ENCODE data around the gene HFE.
A peak's percentile ranks its signal among the peaks of the same experiment; 100 is the strongest.

HFE gene

DNA sequence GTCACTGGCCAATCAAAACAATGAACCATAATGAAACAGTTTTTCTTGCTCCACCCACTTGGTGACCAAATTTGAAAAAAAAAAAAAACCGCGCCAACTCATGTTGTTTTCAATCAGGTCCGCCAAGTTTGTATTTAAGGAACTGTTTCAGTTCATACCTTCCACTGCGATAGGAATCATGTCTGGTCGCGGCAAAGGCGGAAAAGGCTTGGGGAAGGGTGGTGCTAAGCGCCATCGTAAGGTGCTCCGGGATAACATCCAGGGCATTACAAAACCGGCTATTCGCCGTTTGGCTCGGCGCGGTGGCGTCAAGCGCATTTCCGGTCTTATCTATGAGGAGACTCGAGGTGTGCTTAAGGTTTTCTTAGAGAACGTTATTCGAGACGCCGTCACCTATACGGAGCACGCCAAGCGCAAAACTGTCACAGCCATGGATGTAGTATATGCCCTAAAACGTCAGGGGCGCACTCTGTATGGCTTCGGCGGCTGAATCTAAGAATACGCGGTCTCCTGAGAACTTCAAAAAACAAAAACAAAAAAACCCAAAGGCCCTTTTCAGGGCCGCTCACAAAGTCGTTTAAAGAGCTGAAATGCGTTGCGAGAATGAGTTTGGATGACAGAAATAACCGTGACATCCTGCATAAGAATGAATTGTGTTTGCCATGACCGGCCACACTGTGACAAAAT is 16.7 kb downstream of the HFE start (continued):
- TF ChIP-seq GFI1B (tag by site-specific recombination; IDR thresholded peaks at IDR 0.05): peak; percentile 52
- TF ChIP-seq ZNF473 (tag by site-specific recombination; IDR thresholded peaks at IDR 0.05): no peak
- no peak for TF ChIP-seq ZSCAN23 (tag by site-specific recombination; IDR thresholded peaks at IDR 0.05)
- TF ChIP-seq, protein P1, sequence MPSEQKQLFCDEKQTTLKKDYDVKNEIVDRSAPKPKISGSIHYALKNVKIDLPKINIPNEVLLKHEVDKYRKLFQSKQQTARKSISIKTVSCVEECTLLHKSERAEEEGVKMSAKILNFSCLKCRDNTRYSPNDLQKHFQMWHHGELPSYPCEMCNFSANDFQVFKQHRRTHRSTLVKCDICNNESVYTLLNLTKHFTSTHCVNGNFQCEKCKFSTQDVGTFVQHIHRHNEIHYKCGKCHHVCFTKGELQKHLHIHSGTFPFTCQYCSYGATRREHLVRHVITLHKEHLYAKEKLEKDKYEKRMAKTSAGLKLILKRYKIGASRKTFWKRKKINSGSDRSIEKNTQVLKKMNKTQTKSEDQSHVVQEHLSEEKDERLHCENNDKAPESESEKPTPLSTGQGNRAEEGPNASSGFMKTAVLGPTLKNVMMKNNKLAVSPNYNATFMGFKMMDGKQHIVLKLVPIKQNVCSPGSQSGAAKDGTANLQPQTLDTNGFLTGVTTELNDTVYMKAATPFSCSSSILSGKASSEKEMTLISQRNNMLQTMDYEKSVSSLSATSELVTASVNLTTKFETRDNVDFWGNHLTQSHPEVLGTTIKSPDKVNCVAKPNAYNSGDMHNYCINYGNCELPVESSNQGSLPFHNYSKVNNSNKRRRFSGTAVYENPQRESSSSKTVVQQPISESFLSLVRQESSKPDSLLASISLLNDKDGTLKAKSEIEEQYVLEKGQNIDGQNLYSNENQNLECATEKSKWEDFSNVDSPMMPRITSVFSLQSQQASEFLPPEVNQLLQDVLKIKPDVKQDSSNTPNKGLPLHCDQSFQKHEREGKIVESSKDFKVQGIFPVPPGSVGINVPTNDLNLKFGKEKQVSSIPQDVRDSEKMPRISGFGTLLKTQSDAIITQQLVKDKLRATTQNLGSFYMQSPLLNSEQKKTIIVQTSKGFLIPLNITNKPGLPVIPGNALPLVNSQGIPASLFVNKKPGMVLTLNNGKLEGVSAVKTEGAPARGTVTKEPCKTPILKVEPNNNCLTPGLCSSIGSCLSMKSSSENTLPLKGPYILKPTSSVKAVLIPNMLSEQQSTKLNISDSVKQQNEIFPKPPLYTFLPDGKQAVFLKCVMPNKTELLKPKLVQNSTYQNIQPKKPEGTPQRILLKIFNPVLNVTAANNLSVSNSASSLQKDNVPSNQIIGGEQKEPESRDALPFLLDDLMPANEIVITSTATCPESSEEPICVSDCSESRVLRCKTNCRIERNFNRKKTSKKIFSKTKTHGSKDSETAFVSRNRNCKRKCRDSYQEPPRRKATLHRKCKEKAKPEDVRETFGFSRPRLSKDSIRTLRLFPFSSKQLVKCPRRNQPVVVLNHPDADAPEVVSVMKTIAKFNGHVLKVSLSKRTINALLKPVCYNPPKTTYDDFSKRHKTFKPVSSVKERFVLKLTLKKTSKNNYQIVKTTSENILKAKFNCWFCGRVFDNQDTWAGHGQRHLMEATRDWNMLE (tag by site-specific recombination; conservative IDR thresholded peaks at IDR 0.05; ENCODE audit: low read depth): no peak
- TF ChIP-seq ZNF600 (tag by site-specific recombination; IDR thresholded peaks at IDR 0.05): peak; percentile 43
- TF ChIP-seq ZNF560 (tag by site-specific recombination; IDR thresholded peaks at IDR 0.05; ENCODE audit: borderline replicate concordance): no peak
- TF ChIP-seq HOXA7 (CRISPR knock-in tag; IDR thresholded peaks at IDR 0.05; ENCODE audit: borderline replicate concordance): no peak
- no peak for TF ChIP-seq ZNF416 (tag by site-specific recombination; IDR thresholded peaks at IDR 0.05)
- no peak for TF ChIP-seq ZNF350 (tag by site-specific recombination; IDR thresholded peaks at IDR 0.05)
- TF ChIP-seq ZNF324 (tag by site-specific recombination; IDR thresholded peaks at IDR 0.05): peak; percentile 87
- TF ChIP-seq ZFP69B (tag by site-specific recombination; IDR thresholded peaks at IDR 0.05): 0 out of 2 replicates have a peak, but pooled peaks have one; percentile 50
- peak; percentile 66 for TF ChIP-seq IKZF3 (tag by site-specific recombination; IDR thresholded peaks at IDR 0.05)
- TF ChIP-seq, protein P2, sequence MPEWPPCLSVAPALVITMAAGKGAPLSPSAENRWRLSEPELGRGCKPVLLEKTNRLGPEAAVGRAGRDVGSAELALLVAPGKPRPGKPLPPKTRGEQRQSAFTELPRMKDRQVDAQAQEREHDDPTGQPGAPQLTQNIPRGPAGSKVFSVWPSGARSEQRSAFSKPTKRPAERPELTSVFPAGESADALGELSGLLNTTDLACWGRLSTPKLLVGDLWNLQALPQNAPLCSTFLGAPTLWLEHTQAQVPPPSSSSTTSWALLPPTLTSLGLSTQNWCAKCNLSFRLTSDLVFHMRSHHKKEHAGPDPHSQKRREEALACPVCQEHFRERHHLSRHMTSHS (tag by site-specific recombination; IDR thresholded peaks at IDR 0.05): no peak; the same call in 1 of the 2 replicates
- TF ChIP-seq ZNF133 (tag by site-specific recombination; IDR thresholded peaks at IDR 0.05): no peak
- TF ChIP-seq ZNF248 (tag by site-specific recombination; IDR thresholded peaks at IDR 0.05): no peak
- TF ChIP-seq ZNF157 (tag by site-specific recombination; IDR thresholded peaks at IDR 0.05): no peak
- no peak for TF ChIP-seq ZNF155 (tag by site-specific recombination; IDR thresholded peaks at IDR 0.05)
- TF ChIP-seq ZNF404 (tag by site-specific recombination; IDR thresholded peaks at IDR 0.05): no peak
- TF ChIP-seq ZNF626 (tag by site-specific recombination; IDR thresholded peaks at IDR 0.05): no peak
- TF ChIP-seq ZNF266 (tag by site-specific recombination; IDR thresholded peaks at IDR 0.05; ENCODE audit: low read depth): no peak
- peak; percentile 60; the same call in 1 of the 2 replicates for TF ChIP-seq ZNF76 (tag by site-specific recombination; IDR thresholded peaks at IDR 0.05; ENCODE audit: borderline replicate concordance, low read depth)
- TF ChIP-seq SCRT1 (tag by site-specific recombination; IDR thresholded peaks at IDR 0.05; ENCODE audit: borderline replicate concordance): no peak
- no peak for TF ChIP-seq ZNF529 (tag by site-specific recombination; IDR thresholded peaks at IDR 0.05; ENCODE audit: insufficient replicate concordance)
- TF ChIP-seq, protein P3, sequence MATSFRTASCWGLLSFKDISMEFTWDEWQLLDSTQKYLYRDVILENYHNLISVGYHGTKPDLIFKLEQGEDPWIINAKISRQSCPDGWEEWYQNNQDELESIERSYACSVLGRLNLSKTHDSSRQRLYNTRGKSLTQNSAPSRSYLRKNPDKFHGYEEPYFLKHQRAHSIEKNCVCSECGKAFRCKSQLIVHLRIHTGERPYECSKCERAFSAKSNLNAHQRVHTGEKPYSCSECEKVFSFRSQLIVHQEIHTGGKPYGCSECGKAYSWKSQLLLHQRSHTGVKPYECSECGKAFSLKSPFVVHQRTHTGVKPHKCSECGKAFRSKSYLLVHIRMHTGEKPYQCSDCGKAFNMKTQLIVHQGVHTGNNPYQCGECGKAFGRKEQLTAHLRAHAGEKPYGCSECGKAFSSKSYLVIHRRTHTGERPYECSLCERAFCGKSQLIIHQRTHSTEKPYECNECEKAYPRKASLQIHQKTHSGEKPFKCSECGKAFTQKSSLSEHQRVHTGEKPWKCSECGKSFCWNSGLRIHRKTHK (tag by site-specific recombination; IDR thresholded peaks at IDR 0.05): no peak
- TF ChIP-seq OVOL3 (tag by site-specific recombination; IDR thresholded peaks at IDR 0.05): peak; percentile 74
- peak; percentile 96 for TF ChIP-seq ZNF501 (tag by site-specific recombination; IDR thresholded peaks at IDR 0.05)
- TF ChIP-seq MEIS1 (CRISPR knock-in tag; IDR thresholded peaks at IDR 0.05; ENCODE audit: borderline replicate concordance): no peak
- TF ChIP-seq ZNF366 (tag by site-specific recombination; conservative IDR thresholded peaks at IDR 0.05): peak; percentile 71
- TF ChIP-seq ZNF548 (tag by site-specific recombination; IDR thresholded peaks at IDR 0.05): no peak
- TF ChIP-seq ZNF239 (tag by site-specific recombination; IDR thresholded peaks at IDR 0.05): no peak
- peak; percentile 46; the same call in 1 of the 2 replicates for TF ChIP-seq ZNF610 (tag by site-specific recombination; IDR thresholded peaks at IDR 0.05; ENCODE audit: borderline replicate concordance)
- no peak for TF ChIP-seq ZNF544 (tag by site-specific recombination; IDR thresholded peaks at IDR 0.05)
- TF ChIP-seq ZNF140 (tag by site-specific recombination; IDR thresholded peaks at IDR 0.05): no peak
- no peak for TF ChIP-seq ZNF138 (tag by site-specific recombination; IDR thresholded peaks at IDR 0.05; ENCODE audit: borderline replicate concordance)
- no peak for TF ChIP-seq ZNF146 (tag by site-specific recombination; IDR thresholded peaks at IDR 0.05)
